ENCODE data around the gene C3orf22. TPM values are rescaled to one million over a fixed set of nuclear protein-coding genes. Genes with fewer than 3 reads are reported as not detected.
"Not testable (repeated sequence)": the region's sequence is repeated elsewhere in the genome, so short reads cannot be mapped to it uniquely, and the experiment has no call there.

Gene C3orf22
- total RNA-seq: not detected

GRCh38 chr3:126558336-126559071, at the start of gene C3orf22:
TSS of gene C3orf22 (minus strand) at chr3:126558932. CDS start at chr3:126553390, 5,542 bp downstream.
- H3K4me3 Mint-ChIP-seq: no peak within 1 kb of the TSS
- H3K4me1 Mint-ChIP-seq (ENCODE audit: low read depth): no peaks in the 10 kb centered on the region
- no peak for DNase-seq
- peaks cover 6% of the 10 kb centered on the region for H3K27me3 Mint-ChIP-seq (ENCODE audit: low read depth)
- H3K27ac Mint-ChIP-seq: no peak within 1 kb of the TSS
- no peak for ATAC-seq (replicated peaks in 1 of 2)
- peaks cover 1 to 5% of the 10 kb centered on the region in 2 donors for H3K9me3 Mint-ChIP-seq
- H3K36me3 Mint-ChIP-seq (ENCODE audit: insufficient read depth in 2 of 2): peaks cover 1 to 6% of the 10 kb centered on the region in 2 donors

GRCh38 chr3:126607214-126607908, 48.6 kb upstream of the C3orf22 start:
- DNase-seq: peak; percentile 25 to 34
- Mint-ChIP-seq H3K4me1 (ENCODE audit: low read depth) (peaks cover 14% of the 10 kb centered on the region), H3K27me3 (ENCODE audit: low read depth) (peaks cover 2% of the 10 kb centered on the region), H3K4me3 (no peak overlapping the region), H3K36me3 (ENCODE audit: insufficient read depth in 2 of 2) (no peaks in the 10 kb centered on the region), H3K27ac (peak overlapping the region; percentile 31), H3K9me3 (no peaks in the 10 kb centered on the region)
- peak; percentile 98 for ATAC-seq (replicated peaks in 1 of 2)

- no peak for ATAC-seq (replicated peaks in 1 of 2)
- Mint-ChIP-seq H3K9me3 (no peaks in the 10 kb centered on the region), H3K4me1 (ENCODE audit: low read depth) (peaks cover 7% of the 10 kb centered on the region), H3K27me3 (ENCODE audit: low read depth) (peaks cover 8% of the 10 kb centered on the region), H3K4me3 (no peak overlapping the region), H3K27ac (no peak overlapping the region), H3K36me3 (ENCODE audit: insufficient read depth in 2 of 2) (no peaks in the 10 kb centered on the region)
- DNase-seq: no peak
Observed at GRCh38 chr3:126606001-126606400, 47.3 kb upstream of the C3orf22 start.

- H3K4me3 Mint-ChIP-seq: no peak overlapping the region
Observed at GRCh38 chr3:126604691-126605090, 46.0 kb upstream of the C3orf22 start.

GRCh38 chr3:126599101-126599500, 40.4 kb upstream of the C3orf22 start:
- H3K4me3 Mint-ChIP-seq: no peak overlapping the region
- peaks cover 8% of the 10 kb centered on the region for H3K27me3 Mint-ChIP-seq (ENCODE audit: low read depth)
- H3K27ac Mint-ChIP-seq: no peak overlapping the region
- H3K36me3 Mint-ChIP-seq (ENCODE audit: insufficient read depth in 2 of 2): peaks cover 0 to 1% of the 10 kb centered on the region in 2 donors
- no peak for ATAC-seq (replicated peaks in 1 of 2)
- no peak for DNase-seq
- no peaks in the 10 kb centered on the region for H3K9me3 Mint-ChIP-seq
- H3K4me1 Mint-ChIP-seq (ENCODE audit: low read depth): no peaks in the 10 kb centered on the region

More at GRCh38 chr3:126604691-126605090, 46.0 kb upstream of the C3orf22 start:
- no peak for ATAC-seq (replicated peaks in 1 of 2)
- no peak for DNase-seq
- Mint-ChIP-seq H3K36me3 (ENCODE audit: insufficient read depth in 2 of 2) (no peaks in the 10 kb centered on the region), H3K27ac (no peak overlapping the region), H3K27me3 (ENCODE audit: low read depth) (peaks cover 8% of the 10 kb centered on the region), H3K9me3 (no peaks in the 10 kb centered on the region), H3K4me1 (ENCODE audit: low read depth) (peaks cover 7% of the 10 kb centered on the region)

GRCh38 chr3:126595479-126595878, 36.7 kb upstream of the C3orf22 start:
- not testable (repeated sequence) for H3K9me3 Mint-ChIP-seq; DNase-seq; ATAC-seq (replicated peaks in 1 of 2); H3K36me3 Mint-ChIP-seq (ENCODE audit: insufficient read depth in 2 of 2); H3K4me1 Mint-ChIP-seq (ENCODE audit: low read depth); H3K27ac Mint-ChIP-seq; H3K4me3 Mint-ChIP-seq; H3K27me3 Mint-ChIP-seq (ENCODE audit: low read depth)

- not testable (repeated sequence) for H3K27me3 Mint-ChIP-seq (ENCODE audit: low read depth); H3K27ac Mint-ChIP-seq; H3K4me3 Mint-ChIP-seq; H3K4me1 Mint-ChIP-seq (ENCODE audit: low read depth); ATAC-seq (replicated peaks in 1 of 2); DNase-seq
- Mint-ChIP-seq H3K9me3 (peaks cover 9 to 11% of the 10 kb centered on the region in 2 donors), H3K36me3 (ENCODE audit: insufficient read depth in 2 of 2) (peaks cover 4 to 12% of the 10 kb centered on the region in 2 donors)
Observed at GRCh38 chr3:126591515-126591914, 32.8 kb upstream of the C3orf22 start.

- ATAC-seq (replicated peaks in 1 of 2): no peak
- no peak for DNase-seq
- Mint-ChIP-seq H3K9me3 (peaks cover 0 to 2% of the 10 kb centered on the region in 2 donors), H3K4me3 (no peak overlapping the region), H3K27ac (no peak overlapping the region), H3K27me3 (ENCODE audit: low read depth) (peaks cover 9% of the 10 kb centered on the region), H3K4me1 (ENCODE audit: low read depth) (no peaks in the 10 kb centered on the region), H3K36me3 (ENCODE audit: insufficient read depth in 2 of 2) (peaks cover 2% of the 10 kb centered on the region in 2 donors)
Observed at GRCh38 chr3:126582311-126582710, 23.6 kb upstream of the C3orf22 start.

GRCh38 chr3:126581569-126581968, 22.8 kb upstream of the C3orf22 start:
- no peak for DNase-seq
- ATAC-seq (replicated peaks in 1 of 2): no peak
- H3K36me3 Mint-ChIP-seq (ENCODE audit: insufficient read depth in 2 of 2): no peaks in the 10 kb centered on the region
- peaks cover 9% of the 10 kb centered on the region for H3K27me3 Mint-ChIP-seq (ENCODE audit: low read depth)
- no peak overlapping the region for H3K4me3 Mint-ChIP-seq
- H3K27ac Mint-ChIP-seq: no peak overlapping the region
- no peaks in the 10 kb centered on the region for H3K4me1 Mint-ChIP-seq (ENCODE audit: low read depth)
- H3K9me3 Mint-ChIP-seq: no peaks in the 10 kb centered on the region

- Mint-ChIP-seq H3K27ac (no peak overlapping the region), H3K9me3 (no peaks in the 10 kb centered on the region), H3K4me1 (ENCODE audit: low read depth) (no peaks in the 10 kb centered on the region), H3K36me3 (ENCODE audit: insufficient read depth in 2 of 2) (no peaks in the 10 kb centered on the region), H3K4me3 (no peak overlapping the region), H3K27me3 (ENCODE audit: low read depth) (peaks cover 9% of the 10 kb centered on the region)
- no peak for DNase-seq
- no peak for ATAC-seq (replicated peaks in 1 of 2)
Observed at GRCh38 chr3:126580746-126581145, 22.0 kb upstream of the C3orf22 start.

GRCh38 chr3:126578702-126579101, 20.0 kb upstream of the C3orf22 start:
- Mint-ChIP-seq H3K9me3 (no peaks in the 10 kb centered on the region), H3K4me1 (ENCODE audit: low read depth) (no peaks in the 10 kb centered on the region), H3K27me3 (ENCODE audit: low read depth) (peaks cover 9% of the 10 kb centered on the region), H3K4me3 (no peak overlapping the region), H3K36me3 (ENCODE audit: insufficient read depth in 2 of 2) (no peaks in the 10 kb centered on the region), H3K27ac (no peak overlapping the region)
- no peak for ATAC-seq (replicated peaks in 1 of 2)
- no peak for DNase-seq

GRCh38 chr3:126577261-126577660, 18.5 kb upstream of the C3orf22 start:
- Mint-ChIP-seq H3K27ac (no peak overlapping the region), H3K4me3 (no peak overlapping the region)

GRCh38 chr3:126573492-126574117, 14.9 kb upstream of the C3orf22 start:
- Mint-ChIP-seq H3K27ac (no peak overlapping the region), H3K27me3 (ENCODE audit: low read depth) (peaks cover 6% of the 10 kb centered on the region), H3K36me3 (ENCODE audit: insufficient read depth in 2 of 2) (no peaks in the 10 kb centered on the region), H3K4me1 (ENCODE audit: low read depth) (no peaks in the 10 kb centered on the region), H3K9me3 (no peaks in the 10 kb centered on the region), H3K4me3 (no peak overlapping the region)
- no peak for DNase-seq
- no peak for ATAC-seq (replicated peaks in 1 of 2)

More at GRCh38 chr3:126577261-126577660, 18.5 kb upstream of the C3orf22 start:
- DNase-seq (no peak), ATAC-seq (replicated peaks in 1 of 2) (no peak)
- no peaks in the 10 kb centered on the region for H3K36me3 Mint-ChIP-seq (ENCODE audit: insufficient read depth in 2 of 2)
- peaks cover 13% of the 10 kb centered on the region for H3K27me3 Mint-ChIP-seq (ENCODE audit: low read depth)
- no peaks in the 10 kb centered on the region for H3K9me3 Mint-ChIP-seq
- no peaks in the 10 kb centered on the region for H3K4me1 Mint-ChIP-seq (ENCODE audit: low read depth)
